ENCODE measurements around the gene CPD. TPM values are rescaled to one million over a fixed set of nuclear protein-coding genes. Genes with fewer than 3 reads are reported as not detected.

CPD gene
- total RNA-seq, 2 donors from 2014 or later, result 25.2 to 37.8 TPM

Other genes starting within 250 kb of the CPD start
- gene SLC6A4, start 143.2 kb upstream of the CPD start, total RNA-seq, result 1 to 10 TPM in 1 of 2 donors, under 1 TPM in 1; 0.12 to 3.8 TPM
- gene BLMH, start 87.0 kb upstream of the CPD start, total RNA-seq, result 10 to 100 TPM; 16.9 to 19.8 TPM
- gene TMIGD1, start 44.9 kb upstream of the CPD start, total RNA-seq, result not detected
- 10 to 100 TPM; 30.5 to 42.7 TPM for gene GOSR1, start 98.5 kb downstream of the CPD start, total RNA-seq